Fibroblast of villous mesenchyme (primary cell): ENCODE data around the gene MKNK1. TPM values are rescaled to one million over a fixed set of nuclear protein-coding genes. Genes with fewer than 3 reads are reported as not detected.

Source experiments
- DNase-seq: peaks from one replicate; pipeline ENCODE4 v3.0.0-alpha.2; 2010; ENCODE audit warnings: low read depth
- H3K4me3 ChIP-seq: 2 replicates; pipeline ENCODE4 v1.5.1; 2011; ENCODE audit warnings: low read depth, mild to moderate bottlenecking, low read length
- total RNA-seq: library from RNA; depleted of rRNA; stranded (reverse); fragments of >200 nt; gene quantifications from 2 replicates; pipeline ENCODE4 v1.2.3, GENCODE V29; 2012
- TF ChIP-seq, protein P1 (sequence below): IDR thresholded peaks from 2 replicates; pipeline ENCODE4 v1.5.1; 2012; ENCODE audit warnings: low read depth, mild to moderate bottlenecking, low read length; ENCODE audit not compliant: insufficient read depth

The MKNK1 gene
- total RNA-seq, 1 donor: 14.7 TPM

- no peak for DNase-seq
- TF ChIP-seq, protein P1, sequence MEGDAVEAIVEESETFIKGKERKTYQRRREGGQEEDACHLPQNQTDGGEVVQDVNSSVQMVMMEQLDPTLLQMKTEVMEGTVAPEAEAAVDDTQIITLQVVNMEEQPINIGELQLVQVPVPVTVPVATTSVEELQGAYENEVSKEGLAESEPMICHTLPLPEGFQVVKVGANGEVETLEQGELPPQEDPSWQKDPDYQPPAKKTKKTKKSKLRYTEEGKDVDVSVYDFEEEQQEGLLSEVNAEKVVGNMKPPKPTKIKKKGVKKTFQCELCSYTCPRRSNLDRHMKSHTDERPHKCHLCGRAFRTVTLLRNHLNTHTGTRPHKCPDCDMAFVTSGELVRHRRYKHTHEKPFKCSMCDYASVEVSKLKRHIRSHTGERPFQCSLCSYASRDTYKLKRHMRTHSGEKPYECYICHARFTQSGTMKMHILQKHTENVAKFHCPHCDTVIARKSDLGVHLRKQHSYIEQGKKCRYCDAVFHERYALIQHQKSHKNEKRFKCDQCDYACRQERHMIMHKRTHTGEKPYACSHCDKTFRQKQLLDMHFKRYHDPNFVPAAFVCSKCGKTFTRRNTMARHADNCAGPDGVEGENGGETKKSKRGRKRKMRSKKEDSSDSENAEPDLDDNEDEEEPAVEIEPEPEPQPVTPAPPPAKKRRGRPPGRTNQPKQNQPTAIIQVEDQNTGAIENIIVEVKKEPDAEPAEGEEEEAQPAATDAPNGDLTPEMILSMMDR: no peak
- no peak overlapping the region for H3K4me3 ChIP-seq
Observed at GRCh38 chr1:46596036-46596435, 8.0 kb downstream of the MKNK1 start.

GRCh38 chr1:46595127-46595526, 8.9 kb downstream of the MKNK1 start:
- H3K4me3 ChIP-seq: no peak overlapping the region
- DNase-seq: no peak
- TF ChIP-seq, protein P1: no peak

DNA sequence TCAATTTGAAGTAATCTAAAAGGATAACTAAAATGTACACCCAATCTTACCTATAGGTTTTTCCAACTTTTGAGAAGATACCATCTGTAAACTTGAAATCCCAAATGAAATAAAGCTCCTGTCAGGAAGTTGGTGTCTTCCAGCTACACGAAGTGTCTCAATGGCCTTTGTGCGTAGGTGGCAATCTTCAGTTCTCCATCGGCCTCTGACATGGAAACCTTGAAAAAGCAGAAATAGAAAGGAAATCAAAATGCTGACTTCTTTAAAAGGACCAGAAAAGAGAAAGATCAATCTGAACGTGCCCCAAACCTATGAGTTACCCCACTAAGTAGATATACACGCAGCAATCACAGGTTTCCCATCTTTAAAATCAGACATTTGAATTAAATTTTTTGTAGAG, 10.0 kb downstream of the MKNK1 start:
- DNase-seq: no peak
- TF ChIP-seq, protein P1: no peak
- H3K4me3 ChIP-seq: no peak overlapping the region

GRCh38 chr1:46592823-46593222, 11.2 kb downstream of the MKNK1 start:
- no peak overlapping the region for H3K4me3 ChIP-seq
- TF ChIP-seq, protein P1: no peak
- no peak for DNase-seq

DNA sequence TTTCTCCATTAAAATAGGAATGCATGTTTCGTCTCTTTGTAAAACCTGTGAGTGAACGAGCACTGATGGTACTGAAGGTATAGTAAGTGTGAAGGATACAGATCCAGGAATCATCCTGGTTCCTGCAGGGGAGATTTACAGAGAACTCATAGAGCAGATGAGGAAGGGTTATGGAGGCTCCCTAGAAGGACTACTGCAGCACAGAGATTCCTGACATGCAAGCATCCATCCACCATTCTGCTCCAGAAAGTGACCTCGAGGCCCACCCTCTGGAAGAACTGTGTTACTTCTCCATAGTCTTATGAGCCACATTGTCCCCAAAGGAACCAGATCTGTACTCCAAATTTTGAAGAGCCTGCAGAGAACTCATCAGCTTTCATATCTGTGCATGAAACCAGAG, 14.5 kb downstream of the MKNK1 start:
- DNase-seq: no peak

GRCh38 chr1:46587069-46587468, 17.0 kb downstream of the MKNK1 start:
- H3K4me3 ChIP-seq: no peak overlapping the region
- no peak for DNase-seq
- TF ChIP-seq, protein P1: no peak

More for the DNA sequence above, 14.5 kb downstream of the MKNK1 start:
- TF ChIP-seq, protein P1: no peak
- H3K4me3 ChIP-seq: no peak overlapping the region

DNA sequence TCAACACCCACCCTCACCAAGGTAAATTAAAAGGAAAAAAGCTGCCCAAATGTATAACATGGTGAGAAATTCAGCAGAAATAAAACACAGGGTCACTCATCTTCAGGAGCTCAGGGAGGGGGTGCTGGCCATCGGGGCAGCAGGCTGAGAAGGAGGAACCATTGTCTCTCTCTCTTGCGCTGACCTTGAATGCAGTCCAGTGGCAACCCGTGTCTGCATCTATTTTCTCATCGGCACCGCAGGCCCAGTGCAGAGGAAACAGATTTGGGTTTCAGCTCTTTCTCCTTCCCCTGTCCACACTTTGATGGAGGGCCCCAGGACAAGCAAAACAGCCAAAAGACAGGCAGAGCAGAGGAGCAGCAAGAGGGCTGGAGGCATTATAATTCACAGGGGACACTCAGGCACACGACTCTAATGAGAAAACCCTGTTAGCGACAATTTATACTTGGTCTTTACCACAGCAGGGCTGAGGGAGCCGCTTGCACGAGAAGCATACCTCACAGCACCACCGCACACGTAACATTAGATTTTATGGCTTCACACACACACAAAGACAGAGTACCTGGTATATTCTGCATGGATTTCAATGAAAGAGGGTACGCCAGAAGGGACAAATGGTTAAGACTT, 18.6 kb downstream of the MKNK1 start:
- TF ChIP-seq, protein P1: no peak
- H3K4me3 ChIP-seq: no peak overlapping the region
- no peak for DNase-seq
